B cell (primary cell): ENCODE measurements around the gene RTN4. TPM values are rescaled to one million over a fixed set of nuclear protein-coding genes. Genes with fewer than 3 reads are reported as not detected.

Experiments
- ATAC-seq: fragments of 200-7000 bp; cut with Tn5 transposase; one replicate; pipeline ENCODE4 v1.10.0; 2021; ENCODE audit warnings: low read depth, mild to moderate bottlenecking, moderate number of reproducible peaks, moderate library complexity
- CTCF ChIA-PET: fragments of 350-600 bp; sonication (Branson Sonifier 250); formaldehyde crosslinking; loops from one replicate; lab custom pipeline; 2021; ENCODE audit warnings: antibody characterized with exemption, inconsistent platforms; lab: Charles Lee
- POLR2A ChIA-PET: fragments of 350-600 bp; sonication (Branson Sonifier 250); formaldehyde crosslinking; loops from one replicate; lab custom pipeline; 2021; ENCODE audit warnings: antibody characterized with exemption; lab: Charles Lee
- DNase-seq: peaks from one replicate; pipeline ENCODE4 v3.0.0; 2013
- H2AFZ ChIP-seq: 2 replicates; pipeline ENCODE4 v1.6.1; 2012; ENCODE audit warnings: mild to moderate bottlenecking, low read depth, low read length; ENCODE audit not compliant: insufficient read depth, poor library complexity, severe bottlenecking
- H3K27ac ChIP-seq, 2 donors: 1 replicate in 1 of 2; 2 replicates in 1 of 2; pipeline ENCODE4 v1.5.1; 2012 to 2013; ENCODE audit warnings: low read length in 2 of 2, mild to moderate bottlenecking in 2 of 2, moderate library complexity in 1 of 2
- H3K27me3 ChIP-seq, 4 experiments: fragments of 200-600 bp in 1 of 4; sonication (generic) in 1 of 4; replicated peaks in 1 of 4; 1 replicate in 2 of 4; 2 replicates in 2 of 4; pipeline versions ENCODE4 v1.6.1 to v1.7.0; 2013 to 2016; ENCODE audit warnings: low read length in 3 of 4, mild to moderate bottlenecking in 2 of 4, mixed read lengths in 1 of 4, moderate library complexity in 1 of 4; ENCODE audit not compliant: insufficient read depth in 4 of 4, control insufficient read depth in 3 of 4; ENCODE audit errors: control extremely low read depth in 1 of 4
- H3K36me3 ChIP-seq, 2 experiments: replicated peaks in 1 of 2; 1 replicate in 1 of 2; 2 replicates in 1 of 2; pipeline versions ENCODE4 v1.6.1 to v1.7.1; 2013; ENCODE audit warnings: low read length in 1 of 2; ENCODE audit not compliant: insufficient read depth in 2 of 2, control insufficient read depth in 1 of 2; ENCODE audit errors: control extremely low read depth in 1 of 2, extremely low read depth in 1 of 2
- H3K4me1 ChIP-seq, 2 donors: fragments of 200-600 bp in 1 of 2; sonication (generic) in 1 of 2; 1 replicate in 1 of 2; 2 replicates in 1 of 2; pipeline versions ENCODE4 v1.5.1 to v1.6.1; 2013 to 2017; ENCODE audit warnings: low read length in 2 of 2; ENCODE audit not compliant: control insufficient read depth in 2 of 2, insufficient read depth in 2 of 2
- H3K4me2 ChIP-seq: replicated peaks from 2 replicates; pipeline ENCODE3; 2012; ENCODE audit warnings: mild to moderate bottlenecking, low read depth, low read length; ENCODE audit not compliant: poor library complexity, severe bottlenecking
- H3K4me3 ChIP-seq, 5 experiments: fragments of 200-600 bp in 1 of 5; sonication (generic) in 1 of 5; 1 replicate in 3 of 5; 2 replicates in 2 of 5; pipeline versions ENCODE4 v1.5.1 to v1.7.0; 2011 to 2016; ENCODE audit warnings: low read length in 4 of 5, mild to moderate bottlenecking in 4 of 5, low read depth in 2 of 5, control low read depth in 1 of 5, moderate library complexity in 1 of 5; ENCODE audit not compliant: insufficient read depth in 1 of 5; ENCODE audit errors: control extremely low read depth in 1 of 5, extremely low read depth in 1 of 5
- H3K79me2 ChIP-seq: fragments of 200-600 bp; sonication (generic); one replicate; pipeline ENCODE4 v1.6.0; 2016; ENCODE audit warnings: low read length; ENCODE audit not compliant: control insufficient read depth, insufficient read depth
- H3K9ac ChIP-seq: fragments of 200-600 bp; sonication (generic); 2 replicates; pipeline ENCODE4 v1.6.1; 2017; ENCODE audit warnings: mild to moderate bottlenecking, low read length, moderate library complexity
- H3K9me3 ChIP-seq, 3 donors: one replicate each; pipeline versions ENCODE4 v1.6.1 to v1.7.1; 2013; ENCODE audit warnings: low read length in 2 of 3; ENCODE audit not compliant: control insufficient read depth in 2 of 3, insufficient read depth in 1 of 3; ENCODE audit errors: control extremely low read depth in 1 of 3
- H4K20me1 ChIP-seq: 2 replicates; pipeline ENCODE4 v1.6.0; 2012; ENCODE audit warnings: mild to moderate bottlenecking, low read length; ENCODE audit not compliant: insufficient read depth, control insufficient read depth, poor library complexity, severe bottlenecking
- H3K27ac Mint-ChIP-seq: one replicate; pipeline ENCODE4 v1.8.0; 2021; ENCODE audit warnings: mixed read lengths
- H3K27me3 Mint-ChIP-seq: one replicate; pipeline ENCODE4 v1.8.0; 2021; ENCODE audit warnings: mixed read lengths
- H3K4me1 Mint-ChIP-seq: one replicate; pipeline ENCODE4 v1.8.0; 2021; ENCODE audit warnings: mixed read lengths
- H3K4me3 Mint-ChIP-seq: one replicate; pipeline ENCODE4 v1.8.0; 2021; ENCODE audit warnings: mixed read lengths
- H3K9me3 Mint-ChIP-seq: one replicate; pipeline ENCODE4 v1.8.0; 2022; ENCODE audit warnings: mixed read lengths; ENCODE audit not compliant: insufficient read depth
- CTCF ChIP-seq: fragments of 200-600 bp; IDR thresholded peaks from one replicate; pipeline ENCODE4 v1.8.0; 2022; ENCODE audit warnings: antibody characterized with exemption, mild to moderate bottlenecking
- EZH2 ChIP-seq: IDR thresholded peaks from 2 replicates; pipeline ENCODE4 v1.6.1; 2012; ENCODE audit warnings: borderline replicate concordance, low read depth, mild to moderate bottlenecking, moderate library complexity, low read length; ENCODE audit not compliant: insufficient read depth, poor library complexity, severe bottlenecking
- WGBS: methylation state at CpG from one replicate; pipeline ENCODE4 v1.1.5; 2013; ENCODE audit warnings: missing lambda C conversion rate; ENCODE audit not compliant: insufficient coverage; 5-methylcytosine and 5-hydroxymethylcytosine counted together
- intact Hi-C: fragments of 100-400 bp; cut with micrococcal nuclease; formaldehyde crosslinking; loops from one replicate; pipeline ENCODE4 v1.10.0; 2022
- polyA plus RNA-seq: library from polyadenylated mRNA; depleted of rRNA; stranded (reverse); fragments of >200 nt; gene quantifications from 2 replicates; pipeline ENCODE4 v1.2.3, GENCODE V29; 2012
- total RNA-seq, 2 donors: library from RNA; stranded (reverse); fragments of 120-200 nt in 1 of 2; gene quantifications; 1 replicate in 1 of 2; 2 replicates in 1 of 2; pipeline versions ENCODE4 v1.2.3 to v1.2.4, GENCODE V29; 2013 to 2022

The RTN4 gene
- total and polyA plus RNA-seq, 2 donors (not counting 1 experiment from before 2014, with no cell fraction given), result 30.8 to 65.9 TPM

- H3K27ac ChIP-seq, result no peak overlapping the region
- H3K4me2 ChIP-seq, result no peak overlapping the region
- no peak for TF ChIP-seq CTCF
- no peak for TF ChIP-seq EZH2
- no peaks in the 10 kb centered on the region for H3K9me3 Mint-ChIP-seq
- WGBS, result no CpG with 5 or more reads among the region's 4 CpGs
- ChIA-PET POLR2A (no interaction called here), CTCF (no interaction called here)
- H3K4me1 ChIP-seq, result peaks cover 0 to 5% of the 10 kb centered on the region in 2 donors
- no peaks in the 10 kb centered on the region for H4K20me1 ChIP-seq
- no peak overlapping the region for H3K4me3 Mint-ChIP-seq
- H3K27me3 Mint-ChIP-seq, result no peaks in the 10 kb centered on the region
- no peak overlapping the region for H3K9ac ChIP-seq
- H3K79me2 ChIP-seq, result no peaks in the 10 kb centered on the region
- intact Hi-C loops, result no loop called here
- DNase-seq (no peak), ATAC-seq (no peak)
- no peaks in the 10 kb centered on the region for H3K27me3 ChIP-seq
- H3K4me1 Mint-ChIP-seq, result peaks cover 15% of the 10 kb centered on the region
- no peak overlapping the region for H2AFZ ChIP-seq
- H3K9me3 ChIP-seq, result peaks cover 0 to 6% (median 0%) of the 10 kb centered on the region in 3 donors
- H3K27ac Mint-ChIP-seq, result no peak overlapping the region
- peaks cover 0 to 17% of the 10 kb centered on the region in 2 experiments for H3K36me3 ChIP-seq
- no peak overlapping the region for H3K4me3 ChIP-seq
These were observed 85.4 kb downstream of the RTN4 start for GRCh38 chr2:54964816-54965215.

GRCh38 chr2:54964271-54964670, 86.0 kb downstream of the RTN4 start:
- Mint-ChIP-seq H3K4me3 (no peak overlapping the region), H3K9me3 (no peaks in the 10 kb centered on the region), H3K27me3 (no peaks in the 10 kb centered on the region), H3K27ac (no peak overlapping the region), H3K4me1 (peaks cover 15% of the 10 kb centered on the region)
- no peak overlapping the region for H3K4me3 ChIP-seq
- ChIA-PET CTCF (no interaction called here), POLR2A (no interaction called here)
- H3K4me2 ChIP-seq, result no peak overlapping the region
- H3K36me3 ChIP-seq, result peaks cover 0 to 11% of the 10 kb centered on the region in 2 experiments
- no peak for DNase-seq
- H4K20me1 ChIP-seq, result no peaks in the 10 kb centered on the region
- no peak overlapping the region for H3K9ac ChIP-seq
- TF ChIP-seq EZH2 (no peak), CTCF (no peak)
- peaks cover 0 to 5% of the 10 kb centered on the region in 2 donors for H3K4me1 ChIP-seq
- H3K27ac ChIP-seq, result no peak overlapping the region
- no peaks in the 10 kb centered on the region for H3K79me2 ChIP-seq
- H2AFZ ChIP-seq, result no peak overlapping the region
- no peaks in the 10 kb centered on the region for H3K27me3 ChIP-seq
- ATAC-seq, result no peak
- peaks cover 0 to 6% (median 0%) of the 10 kb centered on the region in 3 donors for H3K9me3 ChIP-seq
- intact Hi-C loops, result no loop called here
- WGBS, result 96% methylated on average over 6 of the region's 8 CpGs
